ENCODE data around the gene ARPC2. TPM values are rescaled to one million over a fixed set of nuclear protein-coding genes. Genes with fewer than 3 reads are reported as not detected.
A peak's percentile ranks its signal among the peaks of the same experiment; 100 is the strongest.
"Not testable (repeated sequence)": the region's sequence is repeated elsewhere in the genome, so short reads cannot be mapped to it uniquely, and the experiment has no call there.

Gene ARPC2
- total and polyA plus RNA-seq, 8 donors = 37.4 to 102 (median 55.8) TPM

- Histone ChIP-seq H3K4me3 (peak overlapping the region in 2 of 4 donors; percentile 69 to 78), H3K36me3 (peaks cover 6 to 36% (median 30%) of the 10 kb centered on the region in 3 donors), H3K9me3 (no peaks in the 10 kb centered on the region), H3K27ac (peak overlapping the region in 2 of 4 donors; percentile 64 to 71), H3K27me3 (no peaks in the 10 kb centered on the region), H3K4me1 (peaks cover 8 to 36% (median 24%) of the 10 kb centered on the region in 3 donors)
- FAIRE-seq = no peak
- no peak for TF ChIP-seq CTCF (IDR thresholded peaks at IDR 0.05)
- peak in 2 of 6 donors; percentile 49 to 67 for DNase-seq
- WGBS, 2 donors = 7 to 10% methylated on average over 4 of the region's 4 CpGs
- intact Hi-C loops (cut with DNase I) = loop anchor here in 2 of 3 donors (5.0 to 10.0 kb wide), 2 partner anchors 121 to 123 kb away; partner anchors contain the start of gene CTDSP1 (in 1 of the 2)
- ATAC-seq = no peak
Measured at GRCh38 chr2:218271487-218271797, 54.5 kb downstream of the ARPC2 start.

- no peaks in the 10 kb centered on the region for H3K27me3 ChIP-seq
- peaks cover 8 to 36% (median 24%) of the 10 kb centered on the region in 3 donors for H3K4me1 ChIP-seq
- peak overlapping the region in 3 of 4 donors; percentile 37 to 71 (median 64) for H3K27ac ChIP-seq
- WGBS, 2 donors = 21 to 26% methylated on average over 5 of the region's 5 CpGs
- H3K36me3 ChIP-seq = peaks cover 6 to 36% (median 36%) of the 10 kb centered on the region in 3 donors
- FAIRE-seq = no peak
- no peak for ATAC-seq
- peak overlapping the region in 2 of 4 donors; percentile 69 to 78 for H3K4me3 ChIP-seq
- intact Hi-C loops (cut with DNase I) = loop anchor here in 2 of 3 donors (5.0 to 10.0 kb wide), 2 partner anchors 120 to 123 kb away; partner anchors contain the start of gene CTDSP1 (in 1 of the 2)
- no peak for TF ChIP-seq CTCF (IDR thresholded peaks at IDR 0.05)
- no peaks in the 10 kb centered on the region for H3K9me3 ChIP-seq
- peak in 4 of 6 donors; percentile 14 to 55 (median 32) for DNase-seq
Measured at GRCh38 chr2:218271865-218272530, 55.0 kb downstream of the ARPC2 start.

GRCh38 chr2:218272531-218273212 is 55.7 kb downstream of the ARPC2 start:
- Histone ChIP-seq H3K4me3 (no peak overlapping the region), H3K4me1 (peaks cover 8 to 35% (median 24%) of the 10 kb centered on the region in 3 donors), H3K9me3 (no peaks in the 10 kb centered on the region), H3K36me3 (peaks cover 6 to 43% (median 42%) of the 10 kb centered on the region in 3 donors), H3K27me3 (no peaks in the 10 kb centered on the region), H3K27ac (peak overlapping the region in 3 of 4 donors; percentile 37 to 71 (median 64))
- peak; percentile 37 for FAIRE-seq
- peak; percentile 60 to 68 (median 67) for ATAC-seq
- TF ChIP-seq CTCF (IDR thresholded peaks at IDR 0.05) = peak; percentile 73 to 85 (median 76)
- intact Hi-C loops (cut with DNase I) = loop anchor here in 2 of 3 donors (5.0 to 10.0 kb wide), 2 partner anchors 120 to 122 kb away; partner anchors contain the start of gene CTDSP1 (in 1 of the 2)
- peak; percentile 85 to 92 (median 90) for DNase-seq
- WGBS, 2 donors = 9 to 12% methylated on average over 18 of the region's 18 CpGs

GRCh38 chr2:218273214-218273907 is 56.4 kb downstream of the ARPC2 start:
- peaks cover 8 to 29% (median 24%) of the 10 kb centered on the region in 3 donors for H3K4me1 ChIP-seq
- H3K4me3 ChIP-seq, H3K9me3 ChIP-seq, H3K27me3 ChIP-seq, FAIRE-seq, ATAC-seq: not testable (repeated sequence)
- 78 to 82% methylated on average over 8 of the region's 8 CpGs for WGBS, 2 donors
- DNase-seq = peak in 1 of 6 donors; percentile 45
- H3K27ac ChIP-seq = peak overlapping the region in 3 of 4 donors; percentile 37 to 71 (median 64)
- peaks cover 9 to 50% (median 49%) of the 10 kb centered on the region in 3 donors for H3K36me3 ChIP-seq
- intact Hi-C loops (cut with DNase I) = loop anchor here in 2 of 3 donors (5.0 to 10.0 kb wide), 2 partner anchors 119 to 121 kb away; partner anchors contain the start of gene CTDSP1 (in 1 of the 2)

- H3K36me3 ChIP-seq = peaks cover 9 to 55% (median 54%) of the 10 kb centered on the region in 3 donors
- TF ChIP-seq CTCF (IDR thresholded peaks at IDR 0.05) = no peak
- peak in 1 of 6 donors; percentile 6 for DNase-seq
- no peak overlapping the region for H3K4me3 ChIP-seq
- no peak for FAIRE-seq
- H3K9me3 ChIP-seq = no peaks in the 10 kb centered on the region
- 57 to 65% methylated on average over 2 of the region's 2 CpGs for WGBS, 2 donors
- H3K27ac ChIP-seq = no peak overlapping the region
- no peak for ATAC-seq
- H3K4me1 ChIP-seq = peaks cover 8 to 24% (median 22%) of the 10 kb centered on the region in 3 donors
- intact Hi-C loops (cut with DNase I) = loop anchor here in 2 of 3 donors (5.0 to 10.0 kb wide), 2 partner anchors 118 to 121 kb away; partner anchors contain the start of gene CTDSP1 (in 1 of the 2)
- H3K27me3 ChIP-seq = no peaks in the 10 kb centered on the region
Measured at GRCh38 chr2:218273908-218274249, 56.9 kb downstream of the ARPC2 start.

All from pancreas (tissue), 10 donors.